Neuronal stem cell (in vitro differentiated cells): ENCODE measurements around the gene ZNF350.

Source experiments
- DNase-seq: peaks from one replicate; pipeline ENCODE4 v3.0.0-alpha.2; 2013; ENCODE audit warnings: low spot score
- H2AFZ ChIP-seq: one replicate; pipeline ENCODE4 v1.6.1; 2013; ENCODE audit warnings: mild to moderate bottlenecking, low read length, inconsistent platforms
- H2AK5ac ChIP-seq: 2 replicates; pipeline ENCODE4 v1.6.1; 2013; ENCODE audit warnings: low read depth, mild to moderate bottlenecking, inconsistent platforms, low read length, moderate library complexity, mixed read lengths
- H2BK120ac ChIP-seq: 2 replicates; pipeline ENCODE4 v1.6.1; 2013; ENCODE audit warnings: low read depth, mild to moderate bottlenecking, inconsistent platforms, low read length, moderate library complexity, mixed read lengths
- H2BK12ac ChIP-seq: one replicate; pipeline ENCODE4 v1.6.1; 2013; ENCODE audit warnings: low read length, inconsistent platforms
- H2BK15ac ChIP-seq: 2 replicates; pipeline ENCODE4 v1.6.1; 2013; ENCODE audit warnings: mild to moderate bottlenecking, low read length, inconsistent platforms, mixed read lengths
- H2BK5ac ChIP-seq: one replicate; pipeline ENCODE4 v1.6.1; 2013; ENCODE audit warnings: inconsistent platforms, mild to moderate bottlenecking, low read length, moderate library complexity
- H3K14ac ChIP-seq: one replicate; pipeline ENCODE4 v1.6.1; 2013; ENCODE audit warnings: low read length, inconsistent platforms
- H3K18ac ChIP-seq: 2 replicates; pipeline ENCODE4 v1.6.1; 2013; ENCODE audit warnings: low read length, inconsistent platforms
- H3K23ac ChIP-seq: 2 replicates; pipeline ENCODE4 v1.6.1; 2013; ENCODE audit warnings: low read depth, mild to moderate bottlenecking, mixed read lengths, low read length, inconsistent platforms; ENCODE audit not compliant: poor library complexity
- H3K27ac ChIP-seq: replicated peaks from 3 replicates; pipeline ENCODE4 v1.5.1; 2013; ENCODE audit warnings: low read length, inconsistent platforms
- H3K27me3 ChIP-seq, 3 experiments: 2 replicates each; pipeline ENCODE4 v1.6.1; 2013; ENCODE audit warnings: low read length in 3 of 3, mild to moderate bottlenecking in 2 of 3, inconsistent platforms in 1 of 3, low read depth in 1 of 3, mixed read lengths in 1 of 3, moderate library complexity in 1 of 3; ENCODE audit not compliant: control insufficient read depth in 3 of 3, insufficient read depth in 3 of 3
- H3K36me3 ChIP-seq, 2 donors: replicated peaks in 1 of 2; 2 replicates each; pipeline ENCODE4 v1.6.1; 2013; ENCODE audit warnings: low read length in 2 of 2; ENCODE audit not compliant: control insufficient read depth in 2 of 2, insufficient read depth in 2 of 2
- H3K4ac ChIP-seq: 2 replicates; pipeline ENCODE4 v1.6.1; 2013; ENCODE audit warnings: inconsistent platforms, mild to moderate bottlenecking, low read length, moderate library complexity
- H3K4me1 ChIP-seq, 2 donors: 1 replicate in 1 of 2; 2 replicates in 1 of 2; pipeline ENCODE4 v1.6.1; 2013; ENCODE audit warnings: low read length in 2 of 2, low read depth in 1 of 2; ENCODE audit not compliant: control insufficient read depth in 2 of 2, insufficient read depth in 1 of 2
- H3K4me2 ChIP-seq: one replicate; pipeline ENCODE4 v1.6.1; 2013; ENCODE audit warnings: mild to moderate bottlenecking, low read length, inconsistent platforms; ENCODE audit not compliant: insufficient read depth, poor library complexity, severe bottlenecking
- H3K4me3 ChIP-seq, 2 donors: 2 replicates each; pipeline ENCODE4 v1.5.1; 2013; ENCODE audit warnings: low read length in 2 of 2, mild to moderate bottlenecking in 2 of 2, inconsistent platforms in 1 of 2, moderate library complexity in 1 of 2
- H3K79me1 ChIP-seq: one replicate; pipeline ENCODE4 v1.6.1; 2013; ENCODE audit warnings: low read depth, mild to moderate bottlenecking, inconsistent platforms, low read length, moderate library complexity
- H3K9ac ChIP-seq: one replicate; pipeline ENCODE4 v1.6.1; 2013; ENCODE audit warnings: mild to moderate bottlenecking, low read depth, low read length, inconsistent platforms; ENCODE audit not compliant: poor library complexity
- H3K9me3 ChIP-seq, 2 donors: replicated peaks in 1 of 2; 2 replicates each; pipeline versions ENCODE3 to v1.6.1; 2013; ENCODE audit warnings: low read length in 2 of 2, mild to moderate bottlenecking in 2 of 2, inconsistent platforms in 1 of 2, low read depth in 1 of 2, mixed read lengths in 1 of 2, moderate library complexity in 1 of 2; ENCODE audit not compliant: control insufficient read depth in 2 of 2, insufficient read depth in 1 of 2
- H4K8ac ChIP-seq: one replicate; pipeline ENCODE4 v1.6.1; 2013; ENCODE audit warnings: low read depth, mild to moderate bottlenecking, inconsistent platforms, low read length, moderate library complexity
- H4K91ac ChIP-seq: one replicate; pipeline ENCODE4 v1.6.1; 2013; ENCODE audit warnings: low read length, low read depth, mild to moderate bottlenecking, inconsistent platforms; ENCODE audit not compliant: poor library complexity
- WGBS, 2 donors: extraction: QIAGEN DNeasy Blood & Tissue Kit; methylation state at CpG; one replicate each; pipeline ENCODE4 v1.1.7; 2013; ENCODE audit warnings: missing lambda C conversion rate in 2 of 2, mixed read lengths in 1 of 2; ENCODE audit not compliant: insufficient read length in 2 of 2, insufficient replicate concordance in 1 of 2; ENCODE audit errors: extremely low coverage in 2 of 2; 5-methylcytosine and 5-hydroxymethylcytosine counted together

ZNF350 gene

DNA sequence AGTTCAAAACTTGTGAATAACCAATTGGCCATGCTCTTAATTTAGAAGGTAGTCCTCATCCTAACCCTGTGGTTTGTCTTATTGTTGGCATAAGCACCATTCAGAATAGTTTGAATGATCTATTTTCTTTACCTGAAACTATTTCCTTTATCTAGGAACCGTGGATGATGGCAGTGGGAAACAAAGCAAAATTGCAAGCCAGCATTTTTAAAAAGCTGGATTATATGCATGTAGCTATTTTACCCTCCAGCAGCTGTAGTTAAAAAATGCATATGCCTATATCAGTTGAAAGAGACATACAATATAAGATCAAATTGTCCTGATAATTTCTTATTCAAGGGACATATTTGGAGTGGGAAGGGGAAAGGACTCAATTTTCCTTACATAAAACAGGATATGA, 40.0 kb downstream of the ZNF350 start:
- no peaks in the 10 kb centered on the region for H3K79me1 ChIP-seq
- no peak overlapping the region for H2BK15ac ChIP-seq
- no peak overlapping the region for H4K91ac ChIP-seq
- no peak overlapping the region for H3K9ac ChIP-seq
- H3K23ac ChIP-seq, result no peak overlapping the region
- H3K18ac ChIP-seq, result no peak overlapping the region
- no peak overlapping the region for H2BK120ac ChIP-seq
- H3K14ac ChIP-seq, result no peak overlapping the region
- peaks cover 24 to 53% of the 10 kb centered on the region in 2 donors for H3K36me3 ChIP-seq
- no peaks in the 10 kb centered on the region for H3K4me1 ChIP-seq
- no peak overlapping the region for H2AFZ ChIP-seq
- DNase-seq, result no peak
- no peak overlapping the region for H2AK5ac ChIP-seq
- H3K27me3 ChIP-seq, result no peaks in the 10 kb centered on the region
- H3K4me3 ChIP-seq, result no peak overlapping the region
- no peak overlapping the region for H2BK12ac ChIP-seq
- no peak overlapping the region for H3K4me2 ChIP-seq
- no peak overlapping the region for H2BK5ac ChIP-seq
- H4K8ac ChIP-seq, result no peak overlapping the region
- H3K4ac ChIP-seq, result no peak overlapping the region
- no peak overlapping the region for H3K27ac ChIP-seq
- peaks cover 42 to 75% of the 10 kb centered on the region in 2 donors for H3K9me3 ChIP-seq
- no CpG with 5 or more reads among the region's 1 CpG for WGBS, 2 donors

DNA sequence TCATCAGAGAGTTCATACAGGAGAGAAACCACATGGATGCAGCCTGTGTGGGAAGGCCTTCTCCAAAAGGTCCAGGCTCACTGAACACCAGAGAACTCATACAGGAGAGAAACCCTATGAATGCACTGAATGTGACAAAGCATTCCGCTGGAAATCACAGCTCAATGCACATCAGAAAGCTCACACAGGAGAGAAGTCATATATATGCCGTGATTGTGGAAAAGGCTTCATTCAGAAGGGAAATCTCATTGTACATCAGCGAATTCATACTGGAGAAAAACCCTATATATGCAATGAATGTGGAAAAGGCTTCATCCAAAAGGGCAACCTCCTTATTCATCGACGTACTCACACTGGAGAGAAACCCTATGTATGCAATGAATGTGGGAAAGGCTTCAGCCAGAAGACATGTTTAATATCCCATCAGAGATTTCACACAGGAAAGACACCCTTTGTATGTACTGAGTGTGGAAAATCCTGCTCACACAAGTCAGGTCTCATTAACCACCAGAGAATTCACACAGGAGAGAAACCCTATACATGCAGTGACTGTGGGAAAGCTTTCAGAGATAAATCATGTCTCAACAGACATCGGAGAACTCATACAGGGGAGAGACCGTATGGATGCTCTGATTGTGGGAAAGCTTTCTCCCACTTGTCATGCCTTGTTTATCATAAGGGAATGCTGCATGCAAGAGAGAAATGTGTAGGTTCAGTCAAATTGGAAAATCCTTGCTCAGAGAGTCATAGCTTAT, 41.7 kb downstream of the ZNF350 start:
- H3K18ac ChIP-seq, result no peak overlapping the region
- whole genome bisulfite sequencing, 2 donors, result no CpG with 5 or more reads among the region's 7 CpGs
- no peak overlapping the region for H2BK5ac ChIP-seq
- H4K91ac ChIP-seq, result no peak overlapping the region
- H2BK12ac ChIP-seq, result no peak overlapping the region
- no peak overlapping the region for H4K8ac ChIP-seq
- H3K14ac ChIP-seq, result no peak overlapping the region
- no peak for DNase-seq
- H3K9ac ChIP-seq, result no peak overlapping the region
- no peaks in the 10 kb centered on the region for H3K79me1 ChIP-seq
- no peaks in the 10 kb centered on the region for H3K4me1 ChIP-seq
- H3K36me3 ChIP-seq, result peaks cover 38 to 69% of the 10 kb centered on the region in 2 donors
- no peak overlapping the region for H3K4ac ChIP-seq
- no peak overlapping the region for H2BK15ac ChIP-seq
- H2AK5ac ChIP-seq, result no peak overlapping the region
- H2AFZ ChIP-seq, result no peak overlapping the region
- H2BK120ac ChIP-seq, result no peak overlapping the region
- no peak overlapping the region for H3K27ac ChIP-seq
- peaks cover 48 to 91% of the 10 kb centered on the region in 2 donors for H3K9me3 ChIP-seq
- H3K27me3 ChIP-seq, result no peaks in the 10 kb centered on the region
- H3K4me3 ChIP-seq, result no peak overlapping the region
- H3K23ac ChIP-seq, result no peak overlapping the region
- H3K4me2 ChIP-seq, result no peak overlapping the region

DNA sequence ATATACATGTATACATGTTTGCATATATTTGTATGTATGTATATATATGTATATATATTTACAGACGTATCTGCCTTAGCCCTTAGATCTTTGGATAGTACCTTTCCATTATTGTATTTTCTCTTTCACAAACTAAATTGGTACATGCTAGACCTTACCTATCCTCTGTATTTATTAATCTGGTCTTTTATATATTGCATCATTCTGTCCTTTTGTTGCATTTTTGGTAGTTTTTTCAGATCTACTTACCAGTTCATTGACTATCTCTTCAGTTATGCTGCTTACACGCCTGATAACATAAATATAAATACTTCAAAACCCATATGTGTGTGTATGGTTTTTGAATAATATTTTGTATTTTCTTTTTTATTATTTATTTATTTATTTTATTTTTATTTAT, 47.7 kb downstream of the ZNF350 start:
- Histone ChIP-seq H3K14ac (no peak overlapping the region), H4K8ac (no peak overlapping the region), H2BK12ac (no peak overlapping the region), H2BK120ac (no peak overlapping the region), H3K27ac (no peak overlapping the region), H3K9ac (no peak overlapping the region), H4K91ac (no peak overlapping the region), H3K4ac (no peak overlapping the region), H2AFZ (no peak overlapping the region), H3K9me3 (peaks cover 29 to 83% of the 10 kb centered on the region in 2 donors), H2AK5ac (no peak overlapping the region), H3K23ac (no peak overlapping the region), H3K18ac (no peak overlapping the region), H2BK15ac (no peak overlapping the region), H3K4me3 (no peak overlapping the region), H3K4me1 (no peaks in the 10 kb centered on the region), H2BK5ac (no peak overlapping the region), H3K79me1 (no peaks in the 10 kb centered on the region), H3K36me3 (peaks cover 39 to 94% of the 10 kb centered on the region in 2 donors), H3K4me2 (no peak overlapping the region), H3K27me3 (no peaks in the 10 kb centered on the region)
- no peak for DNase-seq
- no CpG with 5 or more reads among the region's 2 CpGs for WGBS, 2 donors

DNA sequence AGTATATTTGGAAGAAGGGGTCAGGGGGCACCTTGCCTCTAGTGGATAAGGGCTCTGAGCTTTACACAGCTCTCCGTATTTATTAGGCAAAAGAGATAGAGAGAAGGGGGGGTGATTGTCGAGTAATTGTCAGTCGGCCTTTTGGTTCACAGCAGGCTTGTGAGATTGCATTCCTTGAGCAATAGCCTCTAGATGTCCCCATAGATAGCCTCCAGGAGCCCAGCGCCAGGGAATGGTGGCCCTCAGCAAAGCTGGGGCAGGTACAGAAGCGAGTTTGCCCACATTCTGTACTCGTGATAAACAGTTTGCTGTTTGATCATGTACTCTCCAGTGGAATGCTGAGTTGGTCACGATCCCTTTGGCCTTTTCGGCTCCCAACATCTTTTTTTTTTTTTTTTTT, 54.7 kb downstream of the ZNF350 start:
- Histone ChIP-seq H2BK5ac (no peak overlapping the region), H3K18ac (no peak overlapping the region), H2BK15ac (no peak overlapping the region), H3K14ac (no peak overlapping the region), H2BK120ac (no peak overlapping the region), H3K4me2 (no peak overlapping the region), H3K4me1 (peaks cover 2 to 3% of the 10 kb centered on the region in 2 donors), H4K8ac (no peak overlapping the region), H3K23ac (no peak overlapping the region), H3K79me1 (peaks cover 3% of the 10 kb centered on the region), H2AFZ (no peak overlapping the region), H4K91ac (no peak overlapping the region), H3K36me3 (peaks cover 16 to 80% of the 10 kb centered on the region in 2 donors), H3K4ac (no peak overlapping the region), H3K4me3 (no peak overlapping the region), H2BK12ac (no peak overlapping the region), H2AK5ac (no peak overlapping the region), H3K9ac (no peak overlapping the region), H3K27ac (no peak overlapping the region), H3K9me3 (peaks cover 9 to 62% of the 10 kb centered on the region in 2 donors), H3K27me3 (no peaks in the 10 kb centered on the region)
- WGBS, 2 donors, result no CpG with 5 or more reads among the region's 8 CpGs
- DNase-seq, result no peak
